ENCODE data around the gene OAS3. TPM values are rescaled to one million over a fixed set of nuclear protein-coding genes. Genes with fewer than 3 reads are reported as not detected.

Gene OAS3
- polyA plus RNA-seq, 1 experiment = 6.7 TPM

DNA sequence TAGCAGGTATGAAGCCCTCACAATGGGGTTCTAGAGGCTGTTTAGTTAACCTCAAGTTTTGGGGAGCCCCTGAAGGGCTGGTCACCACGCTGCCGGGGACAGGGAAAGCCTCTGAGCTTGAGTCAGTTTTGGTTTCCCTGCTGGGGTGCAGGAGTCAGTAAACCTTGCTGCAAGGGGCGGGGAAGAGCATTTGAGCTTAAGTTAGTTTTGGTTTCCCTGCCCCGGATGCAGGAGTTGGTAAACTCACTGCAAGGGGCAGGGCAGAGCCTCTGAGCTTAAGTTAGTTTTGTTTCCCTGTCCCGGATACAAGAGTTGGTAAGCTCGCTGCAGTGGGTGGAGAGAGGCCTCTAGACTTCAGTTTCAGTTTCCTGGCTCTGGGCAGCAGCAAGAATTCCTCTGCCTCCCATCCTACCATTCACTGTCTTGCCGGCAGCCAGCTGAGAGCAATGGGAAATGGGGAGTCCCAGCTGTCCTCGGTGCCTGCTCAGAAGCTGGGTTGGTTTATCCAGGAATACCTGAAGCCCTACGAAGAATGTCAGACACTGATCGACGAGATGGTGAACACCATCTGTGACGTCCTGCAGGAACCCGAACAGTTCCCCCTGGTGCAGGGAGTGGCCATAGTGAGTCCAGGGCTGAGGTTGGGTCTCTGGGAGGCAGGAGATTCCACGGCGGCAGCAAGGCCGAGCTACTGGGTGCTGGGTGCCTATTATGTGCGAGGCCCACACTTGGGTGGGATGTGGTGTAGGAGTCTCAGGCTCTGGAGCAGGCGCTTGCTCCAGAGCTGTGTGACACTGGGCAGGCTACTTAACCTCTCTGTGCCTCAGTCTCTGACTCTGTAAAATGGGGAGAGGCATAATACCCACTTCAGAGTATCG, 40.1 kb downstream of the OAS3 start, which contains the start of gene OAS2:
TSS of gene OAS2 (plus strand) at position 357 of the 878 bp plus-strand sequence. CDS start at position 447, 90 bp downstream.
- Histone ChIP-seq H3K36me3 (ENCODE audit: control insufficient read depth, insufficient read depth, low read length) (no peaks in the 10 kb centered on the region), H3K27me3 (ENCODE audit: control insufficient read depth, insufficient read depth, low read length) (no peaks in the 10 kb centered on the region), H3K4me3 (ENCODE audit: low read depth, low read length) (peak within 1 kb of the TSS; percentile 23)
- POLR2A ChIA-PET = interaction anchor here (0.7 kb wide), 1 partner anchor 87 kb away, joined by 3 read pairs; no protein-coding TSS in a partner anchor
- TF ChIP-seq, protein P1, sequence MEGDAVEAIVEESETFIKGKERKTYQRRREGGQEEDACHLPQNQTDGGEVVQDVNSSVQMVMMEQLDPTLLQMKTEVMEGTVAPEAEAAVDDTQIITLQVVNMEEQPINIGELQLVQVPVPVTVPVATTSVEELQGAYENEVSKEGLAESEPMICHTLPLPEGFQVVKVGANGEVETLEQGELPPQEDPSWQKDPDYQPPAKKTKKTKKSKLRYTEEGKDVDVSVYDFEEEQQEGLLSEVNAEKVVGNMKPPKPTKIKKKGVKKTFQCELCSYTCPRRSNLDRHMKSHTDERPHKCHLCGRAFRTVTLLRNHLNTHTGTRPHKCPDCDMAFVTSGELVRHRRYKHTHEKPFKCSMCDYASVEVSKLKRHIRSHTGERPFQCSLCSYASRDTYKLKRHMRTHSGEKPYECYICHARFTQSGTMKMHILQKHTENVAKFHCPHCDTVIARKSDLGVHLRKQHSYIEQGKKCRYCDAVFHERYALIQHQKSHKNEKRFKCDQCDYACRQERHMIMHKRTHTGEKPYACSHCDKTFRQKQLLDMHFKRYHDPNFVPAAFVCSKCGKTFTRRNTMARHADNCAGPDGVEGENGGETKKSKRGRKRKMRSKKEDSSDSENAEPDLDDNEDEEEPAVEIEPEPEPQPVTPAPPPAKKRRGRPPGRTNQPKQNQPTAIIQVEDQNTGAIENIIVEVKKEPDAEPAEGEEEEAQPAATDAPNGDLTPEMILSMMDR (IDR thresholded peaks at IDR 0.05; ENCODE audit: insufficient read depth, low read depth, low read length) = no peak
- peak; percentile 50 for DNase-seq (ENCODE audit: low read depth)
- CTCF ChIA-PET = interaction anchor here (0.5 to 3.5 kb wide), 4 partner anchors 13 to 71 kb away, joined by 3 to 27 read pairs (median 4); no protein-coding TSS in a partner anchor

GRCh38 chr12:112979041-112979680, 40.9 kb downstream of the OAS3 start:
- TF ChIP-seq, protein P1 (IDR thresholded peaks at IDR 0.05; ENCODE audit: insufficient read depth, low read depth, low read length) = no peak
- ChIA-PET POLR2A (no interaction called here), CTCF (interaction anchor here (1.0 to 3.5 kb wide), 2 partner anchors 13 to 53 kb away, joined by 4 to 27 read pairs; no protein-coding TSS in a partner anchor)
- no peak overlapping the region for H3K4me3 ChIP-seq (ENCODE audit: low read depth, low read length)
- no peak for DNase-seq (ENCODE audit: low read depth)
- no peaks in the 10 kb centered on the region for H3K36me3 ChIP-seq (ENCODE audit: control insufficient read depth, insufficient read depth, low read length)
- H3K27me3 ChIP-seq (ENCODE audit: control insufficient read depth, insufficient read depth, low read length) = no peaks in the 10 kb centered on the region

- Histone ChIP-seq H3K4me3 (ENCODE audit: low read depth, low read length) (no peak overlapping the region), H3K27me3 (ENCODE audit: control insufficient read depth, insufficient read depth, low read length) (no peaks in the 10 kb centered on the region), H3K36me3 (ENCODE audit: control insufficient read depth, insufficient read depth, low read length) (no peaks in the 10 kb centered on the region)
- DNase-seq (ENCODE audit: low read depth) = no peak
- ChIA-PET CTCF (interaction anchor here (1.5 kb wide), 1 partner anchor 12 kb away, joined by 7 read pairs; no protein-coding TSS in a partner anchor), POLR2A (no interaction called here)
- TF ChIP-seq, protein P1 (IDR thresholded peaks at IDR 0.05; ENCODE audit: insufficient read depth, low read depth, low read length) = no peak
Observed at GRCh38 chr12:112980491-112981158, 42.4 kb downstream of the OAS3 start.

DNA sequence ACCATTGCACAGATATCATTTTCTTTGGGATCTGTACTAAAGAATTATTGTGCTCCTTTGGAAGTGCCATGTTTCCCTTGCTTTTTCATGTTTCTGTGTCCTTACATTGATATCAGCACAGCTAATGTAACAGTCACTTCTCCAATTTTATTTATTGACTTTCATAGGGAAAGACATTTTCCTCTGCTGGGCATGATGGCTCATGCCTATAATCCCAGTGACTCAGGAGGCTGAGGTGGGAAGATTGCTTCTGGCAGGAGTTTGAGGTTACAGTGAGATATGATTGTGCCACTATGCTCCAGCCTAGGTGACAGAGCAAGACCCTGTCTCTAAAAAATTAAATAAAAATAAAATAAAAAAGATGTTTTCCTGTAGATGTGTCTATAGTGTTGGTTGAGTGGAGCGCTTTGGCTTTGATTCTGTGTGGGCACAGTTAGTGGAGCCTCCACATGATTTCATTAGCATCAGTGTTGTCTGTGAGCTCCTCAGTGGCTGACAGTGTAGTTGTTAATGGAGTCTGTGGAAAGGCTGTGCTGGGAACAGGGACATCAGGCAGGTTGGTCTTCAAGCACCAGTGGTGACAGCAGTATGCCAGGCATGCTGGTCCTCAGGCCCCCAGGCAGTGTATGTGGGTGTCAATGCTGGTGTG, 47.5 kb downstream of the OAS3 start:
- CTCF ChIA-PET = no interaction called here
- POLR2A ChIA-PET = no interaction called here

More for the DNA sequence above, 47.5 kb downstream of the OAS3 start:
- no peaks in the 10 kb centered on the region for H3K36me3 ChIP-seq (ENCODE audit: control insufficient read depth, insufficient read depth, low read length)
- no peaks in the 10 kb centered on the region for H3K27me3 ChIP-seq (ENCODE audit: control insufficient read depth, insufficient read depth, low read length)
- no peak overlapping the region for H3K4me3 ChIP-seq (ENCODE audit: low read depth, low read length)
- TF ChIP-seq, protein P1 (IDR thresholded peaks at IDR 0.05; ENCODE audit: insufficient read depth, low read depth, low read length) = no peak
- no peak for DNase-seq (ENCODE audit: low read depth)

Measured in BJ (cell line).